ENCODE results near the gene LRRC8D.

LRRC8D gene

DNA sequence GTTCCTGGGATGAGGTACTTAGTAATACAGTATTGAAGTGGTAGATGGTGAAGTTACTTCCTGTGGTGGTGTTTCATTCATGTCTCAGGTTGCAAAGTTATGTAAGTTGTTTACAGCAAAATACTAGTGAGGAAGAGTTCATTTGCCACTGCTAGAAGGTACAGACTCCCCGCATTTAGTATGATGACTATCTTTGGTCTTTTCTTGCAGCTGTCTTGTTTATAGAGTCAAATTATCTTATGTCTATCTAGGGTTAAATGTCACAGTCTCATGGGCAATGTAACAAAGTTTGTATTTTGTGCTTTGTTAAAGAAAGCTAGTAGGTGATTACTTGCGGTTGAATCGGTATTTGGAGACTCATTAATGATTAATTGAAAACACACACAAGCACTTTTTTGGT is 50.2 kb downstream of the LRRC8D start:
- no peak for DNase-seq (ENCODE audit: low read depth, low spot score)

GRCh38 chr1:89871768-89872473 is 51.1 kb downstream of the LRRC8D start:
- no peak for DNase-seq (ENCODE audit: low read depth, low spot score)

- DNase-seq (ENCODE audit: low read depth, low spot score): no peak
Observed at GRCh38 chr1:89872567-89872966, 51.7 kb downstream of the LRRC8D start.

DNA sequence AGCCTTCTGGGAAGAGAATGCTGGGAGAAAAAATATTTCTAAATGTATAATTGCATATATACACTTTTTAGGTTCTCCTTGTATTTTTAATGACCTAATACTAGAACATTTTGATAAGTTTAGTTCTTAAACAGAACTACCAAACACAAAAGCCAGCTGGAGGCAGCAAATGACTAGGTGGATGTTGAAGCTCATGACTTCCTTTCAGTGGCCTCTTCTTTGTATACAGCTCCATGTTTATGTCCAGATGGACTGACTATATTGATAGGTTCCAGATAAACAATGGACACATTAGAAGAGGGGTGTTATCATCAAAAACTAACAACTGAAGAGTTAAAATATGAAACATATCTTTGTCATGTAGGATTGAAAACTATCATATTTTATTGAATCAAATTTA is 52.5 kb downstream of the LRRC8D start:
- no peak for DNase-seq (ENCODE audit: low read depth, low spot score)

DNA sequence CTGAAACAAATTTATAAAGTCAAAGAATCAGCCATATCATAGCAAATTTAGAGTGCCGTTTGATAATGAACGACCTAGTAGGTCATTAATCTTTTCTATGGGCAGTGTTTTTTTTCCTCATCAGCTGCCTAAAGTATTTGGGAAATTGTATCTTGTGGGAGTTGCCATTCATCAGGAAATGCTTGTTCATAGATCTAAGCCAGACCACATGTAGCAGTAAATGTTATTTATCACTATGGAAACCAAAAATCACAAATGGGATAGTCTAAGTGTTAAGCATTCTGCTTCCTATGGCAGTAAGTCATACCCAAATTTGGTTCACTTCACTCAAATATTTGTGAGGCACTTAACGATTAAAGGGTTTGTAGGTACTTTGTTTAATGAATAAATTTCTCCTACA is 52.9 kb downstream of the LRRC8D start:
- DNase-seq (ENCODE audit: low read depth, low spot score): no peak

DNA sequence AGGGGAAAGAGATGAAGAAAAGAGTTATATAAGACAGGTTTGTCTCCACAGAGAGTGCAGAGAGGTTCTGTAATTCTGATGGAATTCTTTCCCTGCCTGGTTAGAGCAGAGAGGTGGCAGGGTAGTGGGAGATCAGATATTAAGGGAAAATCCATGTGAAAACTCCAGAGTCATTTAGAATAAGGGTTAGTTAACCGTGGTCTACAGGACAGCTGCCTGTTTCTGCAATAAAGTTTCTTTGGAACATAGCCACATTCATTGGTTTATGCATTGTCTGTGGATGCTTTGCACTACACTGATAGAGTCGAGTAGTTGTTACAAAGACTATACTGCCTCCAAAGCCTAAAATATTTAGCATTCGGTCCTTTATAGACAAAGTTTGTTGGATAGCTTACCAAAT is 55.6 kb downstream of the LRRC8D start:
- no peak for DNase-seq (ENCODE audit: low read depth, low spot score)

GRCh38 chr1:89877756-89878155 is 56.9 kb downstream of the LRRC8D start:
- DNase-seq (ENCODE audit: low read depth, low spot score): no peak

DNA sequence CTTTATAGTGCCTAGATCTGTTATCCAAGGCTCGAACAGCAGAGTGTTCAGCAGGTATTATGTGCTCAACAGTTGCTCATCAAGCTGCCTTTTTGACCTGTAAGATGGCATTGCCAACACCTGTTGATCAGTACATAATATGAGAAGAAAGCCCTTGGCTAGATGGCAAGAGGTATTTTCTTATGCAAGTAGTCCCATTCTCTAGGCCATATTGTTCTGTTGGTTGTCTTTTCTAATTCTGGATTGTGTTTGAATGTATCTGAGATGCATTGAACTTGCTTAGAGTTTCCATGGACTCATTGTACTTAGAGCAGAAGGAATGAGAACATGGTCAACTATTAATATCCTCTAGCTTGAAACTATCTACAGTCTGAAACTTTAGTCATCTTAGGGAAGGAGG is 57.4 kb downstream of the LRRC8D start:
- DNase-seq (ENCODE audit: low read depth, low spot score): no peak

DNA sequence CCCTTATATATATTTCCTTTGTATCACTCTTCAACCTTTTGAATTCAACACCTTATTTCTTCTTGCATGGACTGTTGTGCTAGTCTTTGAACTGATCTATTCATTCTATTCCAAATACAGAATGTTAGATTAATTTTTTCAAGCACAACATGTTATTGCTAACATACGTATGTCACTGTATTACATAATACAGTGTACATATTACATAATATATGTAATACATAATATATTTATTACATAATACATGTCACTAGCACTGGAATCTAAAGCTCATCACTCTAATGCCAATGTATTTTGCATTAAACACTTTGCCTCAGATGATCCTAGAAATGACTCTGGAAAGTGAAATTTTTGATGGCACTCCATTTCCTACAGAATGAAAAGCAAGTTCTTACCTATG is 59.8 kb downstream of the LRRC8D start:
- no peak for DNase-seq (ENCODE audit: low read depth, low spot score)

- DNase-seq (ENCODE audit: low read depth, low spot score): no peak
Observed at GRCh38 chr1:89881415-89882058, 60.7 kb downstream of the LRRC8D start.

DNA sequence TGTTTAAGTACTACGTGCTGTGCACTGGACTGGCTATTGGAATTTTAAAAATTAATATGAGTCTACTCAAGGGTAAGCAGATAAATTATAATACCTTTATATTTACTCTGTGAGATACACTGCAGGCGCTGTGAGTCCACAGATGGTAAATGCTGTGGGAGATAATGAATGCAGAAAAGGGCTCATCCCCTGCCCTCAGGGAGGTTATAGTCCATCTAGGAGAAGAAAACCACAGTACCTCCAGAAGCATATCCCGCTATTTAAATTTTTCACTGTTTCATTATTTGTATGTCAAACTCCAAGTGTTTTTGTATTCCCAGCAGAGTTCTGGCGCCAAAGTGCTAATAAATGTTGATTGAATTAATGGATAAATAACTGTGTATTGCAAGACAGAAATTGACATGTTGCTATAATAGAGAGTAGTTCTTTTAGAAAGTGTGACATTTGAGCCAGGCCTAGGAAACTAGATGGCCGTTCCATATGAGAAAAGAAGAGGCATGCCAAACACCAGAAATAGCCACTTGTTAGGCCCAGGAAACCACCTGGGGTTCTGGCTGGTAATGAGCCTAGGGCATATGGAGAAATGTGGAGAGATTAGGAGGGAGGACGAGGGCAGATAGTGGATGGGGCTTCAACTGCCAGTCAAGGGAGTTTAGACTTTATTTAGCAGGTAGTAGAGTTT is 61.7 kb downstream of the LRRC8D start:
- DNase-seq (ENCODE audit: low read depth, low spot score): no peak

- DNase-seq (ENCODE audit: low read depth, low spot score): no peak
Observed at GRCh38 chr1:89883030-89883379, 62.2 kb downstream of the LRRC8D start.

DNA sequence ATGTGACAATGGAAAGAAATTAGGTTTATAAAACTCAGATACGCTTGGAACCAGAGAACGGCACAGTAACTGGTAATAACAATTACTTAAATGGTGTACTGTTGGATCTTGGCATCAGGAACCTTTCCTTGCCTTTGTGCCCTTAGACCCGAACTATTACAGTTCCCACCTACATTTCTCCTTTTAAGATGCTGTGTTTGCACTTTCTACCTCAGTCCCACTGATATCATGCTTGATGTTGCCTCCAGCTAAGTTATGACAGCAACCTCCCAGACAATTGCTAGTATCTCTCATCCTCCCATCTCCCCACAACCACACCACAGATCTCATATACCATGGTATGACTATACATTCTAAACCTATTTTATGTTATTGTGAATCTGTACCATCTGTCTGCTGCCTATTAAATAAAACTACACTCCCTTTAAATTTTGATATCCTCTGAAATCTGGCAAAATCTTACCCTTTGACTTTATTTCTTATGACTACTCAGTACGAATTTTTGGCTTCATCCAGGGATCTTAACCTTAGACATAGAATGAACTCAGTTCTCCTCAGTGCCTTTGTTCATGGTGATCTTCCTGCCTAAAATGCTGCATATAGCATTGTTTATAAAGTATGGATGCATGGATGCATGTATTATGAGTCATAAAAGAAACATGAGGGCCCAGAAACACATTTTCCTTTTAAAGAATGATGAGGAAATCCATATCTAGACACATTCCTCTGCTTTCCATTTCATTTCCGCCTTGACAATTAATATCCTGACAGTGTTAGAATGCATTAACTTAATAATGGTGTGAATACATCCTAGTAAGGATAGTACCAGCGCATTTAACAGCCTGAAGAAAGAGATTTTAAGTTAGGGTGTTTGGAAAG is 64.1 kb downstream of the LRRC8D start:
- DNase-seq (ENCODE audit: low read depth, low spot score): no peak

DNA sequence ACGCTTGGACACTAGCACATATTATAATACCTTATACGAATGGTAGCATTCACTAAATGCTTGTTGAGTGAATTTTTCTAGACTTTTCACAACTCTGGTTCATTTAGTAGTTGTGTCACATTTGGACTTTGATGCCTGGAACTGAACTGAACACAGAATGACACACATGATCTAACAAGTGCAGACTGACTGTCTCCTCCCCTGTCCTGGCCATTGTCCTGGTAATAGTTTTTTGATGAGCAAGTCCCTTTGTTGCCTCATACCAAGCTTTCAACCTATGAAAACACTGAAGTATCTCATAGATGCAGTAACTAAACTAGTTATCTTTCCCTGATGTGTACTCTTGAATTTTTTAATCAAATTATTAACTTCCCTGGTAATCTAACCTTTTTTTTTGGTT is 66.4 kb downstream of the LRRC8D start:
- DNase-seq (ENCODE audit: low read depth, low spot score): no peak

- DNase-seq (ENCODE audit: low read depth, low spot score): no peak
Observed at GRCh38 chr1:89887713-89888112, 66.9 kb downstream of the LRRC8D start.

DNA sequence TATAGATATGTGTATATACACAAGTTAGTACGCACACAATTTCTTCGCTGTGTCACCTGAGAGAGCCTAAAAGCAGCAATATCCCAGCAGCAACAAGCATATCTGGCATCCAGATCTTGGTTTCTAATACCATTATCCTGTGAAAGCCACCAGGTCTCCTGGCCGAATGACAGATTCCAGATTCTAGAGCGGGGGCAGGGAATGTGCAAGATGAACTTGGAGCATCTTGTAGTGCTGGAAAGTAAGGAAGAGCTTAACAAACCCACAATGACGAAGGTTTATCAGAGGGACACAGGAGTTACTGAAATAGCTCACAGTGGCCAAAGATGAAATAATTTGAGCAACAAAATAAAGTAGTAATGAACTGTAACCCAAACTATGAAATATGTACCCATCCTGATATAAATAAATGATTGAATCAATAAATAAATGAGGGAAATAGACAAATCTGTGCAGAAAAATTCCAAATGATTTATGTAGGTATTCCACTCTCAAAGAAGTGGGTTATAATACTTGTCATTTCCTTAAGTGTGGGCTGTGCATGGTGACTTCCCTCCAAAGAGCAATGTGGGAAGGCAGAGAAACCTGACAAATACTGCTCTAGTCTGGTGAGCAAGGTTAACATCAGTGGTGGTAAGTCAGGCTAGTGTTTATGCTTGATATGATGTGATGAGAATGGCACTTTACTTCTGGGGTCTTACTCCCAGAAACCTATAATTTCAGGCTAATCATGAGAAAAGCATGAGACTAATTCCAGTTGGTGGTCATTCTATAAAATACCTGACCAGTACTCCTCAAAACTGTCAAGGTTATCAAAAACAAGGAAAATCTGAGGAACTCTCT is 67.9 kb downstream of the LRRC8D start:
- DNase-seq (ENCODE audit: low read depth, low spot score): no peak

- DNase-seq (ENCODE audit: low read depth, low spot score): no peak
Observed at GRCh38 chr1:89889323-89889615, 68.4 kb downstream of the LRRC8D start.

- DNase-seq (ENCODE audit: low read depth, low spot score): no peak
Observed at GRCh38 chr1:89890085-89890752, 69.4 kb downstream of the LRRC8D start.

GRCh38 chr1:89892816-89893215 is 72.0 kb downstream of the LRRC8D start:
- DNase-seq (ENCODE audit: low read depth, low spot score): no peak

GRCh38 chr1:89894210-89895201 is 73.7 kb downstream of the LRRC8D start:
- no peak for DNase-seq (ENCODE audit: low read depth, low spot score)
